NCI-H1092 (cell line): Measurements from ENCODE around the gene ADGRL2.

Experiments used
- DNase-seq: peaks from one replicate; lab custom pipeline; 2025; lab: John Stamatoyannopoulos, UW

ADGRL2 gene

DNA sequence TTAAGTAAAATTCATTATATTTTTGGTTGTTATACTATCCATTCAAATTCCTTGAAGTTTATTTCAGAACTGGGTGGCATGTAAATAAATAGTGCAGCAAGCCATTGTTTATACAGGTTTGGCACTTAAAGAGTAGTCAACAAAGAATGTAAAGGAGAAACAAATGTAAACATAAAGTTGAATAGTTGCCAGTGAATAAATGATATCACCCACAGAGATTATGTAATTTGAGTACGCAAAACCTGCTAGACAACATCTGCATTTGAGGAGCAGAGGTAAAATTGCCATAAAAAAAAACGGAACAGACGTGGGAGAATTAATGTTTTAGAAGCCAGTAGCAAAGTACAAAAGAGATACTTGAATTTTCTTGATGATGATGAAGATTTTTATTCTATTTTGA is 111.6 kb downstream of the ADGRL2 start:
- no peak for DNase-seq

DNA sequence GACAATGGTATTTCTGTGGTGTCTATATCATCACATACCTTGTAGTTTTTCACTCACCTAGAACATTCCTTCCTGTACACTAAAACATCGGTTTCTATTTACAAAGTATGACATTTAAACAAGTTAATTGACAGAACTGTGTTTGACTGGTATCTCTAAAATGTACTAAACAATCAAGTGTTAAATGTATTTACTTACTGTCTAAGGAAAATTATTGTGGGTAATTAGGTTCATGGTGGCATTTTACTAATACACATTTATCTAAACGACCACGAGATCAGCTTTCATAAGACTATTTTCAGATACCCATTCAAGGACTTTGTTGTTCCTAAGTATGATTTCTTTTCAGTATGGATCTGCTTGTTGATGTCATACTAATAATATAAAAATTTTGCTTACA is 115.2 kb downstream of the ADGRL2 start:
- DNase-seq: no peak

DNA sequence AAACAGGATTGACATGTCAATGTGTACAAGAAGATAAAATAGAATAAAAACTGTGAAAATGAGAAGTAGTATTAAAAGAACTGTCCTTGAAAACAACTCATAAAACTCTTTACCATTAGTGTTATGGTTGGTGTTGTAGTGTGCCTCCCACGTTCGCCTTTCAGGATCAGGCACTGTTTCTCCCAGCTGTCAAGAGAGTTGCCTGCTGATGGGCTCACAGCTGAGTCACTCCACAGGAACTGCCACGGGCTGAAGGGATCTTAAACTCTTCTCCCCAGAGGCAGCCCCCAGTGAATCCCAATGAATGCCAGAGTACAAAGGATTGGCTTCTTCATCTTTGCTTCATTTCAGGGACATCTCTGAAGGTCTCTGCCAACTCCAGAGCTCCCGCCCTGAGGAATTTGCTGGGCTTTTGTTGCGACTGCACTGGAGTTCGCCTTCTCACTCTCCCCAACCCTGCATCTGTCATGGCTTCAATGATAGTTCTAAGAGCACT is 119.6 kb downstream of the ADGRL2 start:
- no peak for DNase-seq

DNA sequence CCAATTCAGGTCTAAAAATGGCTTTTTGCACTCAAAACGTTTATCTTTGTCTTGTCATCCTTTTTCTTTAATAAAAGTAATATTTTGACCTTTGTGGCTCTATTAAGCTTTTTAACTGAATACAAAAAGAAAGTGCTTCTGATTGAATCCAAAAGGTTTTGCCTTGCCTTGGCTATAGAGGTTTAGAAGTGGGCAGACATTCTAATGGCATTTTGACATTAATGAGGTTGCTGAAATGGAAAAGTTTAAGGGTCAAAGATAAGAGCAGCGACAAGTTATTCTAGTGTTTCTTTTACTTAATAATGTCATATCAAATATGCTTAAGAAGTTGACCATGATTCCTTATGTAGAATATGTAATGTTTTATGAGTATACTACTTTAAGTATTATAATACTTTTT is 120.2 kb downstream of the ADGRL2 start:
- no peak for DNase-seq

DNA sequence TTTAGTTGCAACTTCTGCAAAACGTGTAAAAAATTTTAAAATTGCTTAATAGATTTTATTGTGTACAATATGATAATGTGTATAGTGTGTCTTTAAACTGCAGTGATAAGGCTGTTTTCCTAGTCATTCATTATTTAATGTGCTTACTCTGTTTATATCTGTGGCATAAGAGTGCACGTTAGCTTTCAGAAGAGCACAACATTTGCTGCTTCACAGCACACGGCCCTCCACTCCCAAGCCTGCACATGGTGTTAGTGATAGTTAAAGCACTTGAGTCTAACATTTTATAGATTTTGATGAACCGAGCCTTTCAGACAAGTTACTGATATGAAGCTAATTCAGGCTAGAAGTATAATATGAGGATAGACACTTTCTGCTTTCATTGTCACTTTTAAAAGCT is 120.6 kb downstream of the ADGRL2 start:
- DNase-seq: no peak

DNA sequence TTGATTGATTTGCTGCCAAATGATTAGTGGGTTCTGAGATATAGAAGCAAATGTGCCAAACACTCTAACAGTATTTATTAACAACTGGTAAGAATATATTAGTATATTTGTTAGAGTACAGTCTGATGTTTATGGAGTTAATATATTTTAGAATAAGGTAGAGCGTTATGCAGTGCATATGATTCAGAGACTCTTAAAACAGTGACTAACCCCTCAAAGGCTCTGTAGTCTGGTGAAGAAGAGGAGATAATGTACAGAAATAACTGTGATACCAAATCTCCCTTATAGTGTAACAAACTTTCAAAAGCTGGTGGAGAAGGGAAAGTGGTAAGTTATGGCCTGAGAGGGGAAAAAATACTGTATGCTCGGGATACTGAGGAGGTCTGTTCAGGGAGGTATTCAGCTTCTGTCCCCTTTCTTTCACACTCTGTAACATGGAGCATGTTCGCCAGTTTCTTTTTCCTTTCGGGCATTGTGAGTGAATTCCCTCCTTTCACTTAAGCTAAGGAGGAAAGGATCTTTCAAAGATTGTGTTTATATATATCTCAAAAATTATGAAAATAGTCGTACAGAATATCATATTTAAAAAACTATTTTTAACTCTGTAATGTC is 121.2 kb downstream of the ADGRL2 start:
- DNase-seq: no peak

DNA sequence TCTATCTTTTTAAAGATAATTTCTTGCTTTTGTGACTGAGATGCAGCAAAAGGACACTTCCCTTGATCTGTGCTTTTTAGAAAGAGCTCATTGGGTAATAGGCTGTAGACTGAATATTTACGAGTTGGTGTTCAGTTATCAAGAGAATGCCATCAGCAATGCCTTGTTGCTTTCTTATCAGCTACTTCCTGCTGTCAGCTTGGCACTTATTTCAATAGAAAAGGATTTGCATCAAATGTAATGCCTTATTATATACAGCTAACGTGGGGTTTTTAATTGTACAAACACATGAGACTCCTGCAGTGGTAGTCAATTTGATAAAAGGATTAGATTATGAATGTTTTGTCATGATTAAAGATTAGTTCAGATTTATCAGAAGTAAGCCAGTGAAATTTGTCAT is 122.2 kb downstream of the ADGRL2 start:
- no peak for DNase-seq

DNA sequence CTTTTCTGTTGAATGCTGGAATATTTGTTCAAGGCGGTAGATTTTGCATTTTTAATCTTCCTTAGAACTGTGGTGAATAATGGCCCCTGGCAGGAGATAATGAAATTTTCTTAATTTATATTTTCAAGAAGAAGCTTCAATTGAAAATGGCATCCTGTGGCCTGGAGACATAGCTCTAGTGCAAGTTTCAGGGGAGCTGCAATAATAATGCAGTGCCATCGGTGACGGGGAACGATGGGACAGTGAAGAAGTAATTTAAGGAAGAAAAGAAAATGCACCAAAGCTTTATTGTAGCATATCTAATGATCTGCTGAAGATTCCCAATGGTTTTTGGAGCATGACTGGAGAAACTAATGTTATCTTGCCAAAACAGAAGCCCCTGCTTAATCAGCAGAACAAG is 128.4 kb downstream of the ADGRL2 start:
- DNase-seq: no peak

DNA sequence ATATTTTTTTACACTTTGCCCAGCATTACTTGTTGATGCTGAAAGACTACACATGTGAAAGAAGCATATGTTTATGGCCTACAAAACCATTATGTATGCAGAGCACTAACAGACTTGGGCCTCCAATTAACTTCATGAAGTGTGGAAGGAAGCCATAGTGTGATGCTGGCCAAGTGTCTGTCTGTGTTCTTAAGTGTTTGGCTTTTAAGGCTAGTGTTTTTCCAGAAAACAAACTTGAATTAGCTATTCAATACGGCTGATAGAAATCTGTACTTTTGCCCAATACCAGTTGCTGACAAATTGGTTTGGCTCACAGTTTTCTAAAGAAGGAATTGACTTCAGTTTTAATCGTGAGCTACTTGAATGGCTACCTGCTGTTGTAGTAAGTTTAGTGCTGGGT is 136.1 kb downstream of the ADGRL2 start:
- DNase-seq: no peak

DNA sequence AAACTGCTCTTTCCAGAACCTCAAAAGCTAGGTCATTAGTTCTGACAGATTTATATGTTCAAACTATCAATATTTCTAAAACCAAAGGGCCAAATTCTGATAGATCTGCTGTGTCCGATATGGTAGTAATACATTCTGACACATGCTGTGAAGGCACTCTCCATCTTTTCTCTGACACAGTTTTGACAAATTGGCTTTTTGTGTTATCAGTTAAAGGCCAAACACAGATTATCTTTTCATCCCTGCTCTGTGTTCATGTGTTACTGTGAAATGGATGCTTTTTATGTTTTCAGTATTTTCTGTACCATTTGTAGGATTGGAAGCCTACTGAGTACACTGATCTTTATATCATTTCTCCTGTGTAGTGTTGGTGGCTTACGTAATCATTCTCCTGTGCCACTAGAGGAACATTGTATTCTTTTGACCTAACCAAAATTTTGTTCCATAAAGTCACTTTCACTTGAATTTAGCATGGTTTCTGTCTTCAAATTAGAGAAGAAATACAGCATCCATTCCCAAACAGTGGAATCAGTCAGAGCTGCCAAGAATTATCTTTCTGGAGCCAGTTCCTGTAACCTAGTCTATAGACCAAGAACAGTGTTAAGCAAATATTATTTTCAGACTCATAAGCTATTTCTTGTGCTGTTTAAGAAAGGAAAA is 137.2 kb downstream of the ADGRL2 start:
- no peak for DNase-seq

DNA sequence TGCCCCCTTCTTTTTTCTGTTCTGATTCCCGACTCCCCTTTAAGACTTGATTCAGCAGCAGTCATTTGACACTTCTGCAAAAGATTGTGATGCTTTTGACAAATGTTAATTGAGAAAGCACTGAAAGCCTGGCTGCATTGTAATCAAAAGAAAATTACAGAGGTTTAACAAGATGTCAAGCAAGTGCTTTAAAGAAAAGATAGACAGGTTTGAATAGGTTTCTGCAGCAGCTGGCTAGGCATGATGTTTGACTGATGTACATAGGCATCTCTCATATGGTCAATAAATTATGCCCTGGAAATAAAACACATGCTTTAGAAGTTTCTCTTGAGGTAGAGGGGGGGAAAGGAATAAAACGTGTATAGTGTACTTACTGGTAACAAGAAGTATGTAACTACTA is 147.8 kb downstream of the ADGRL2 start:
- no peak for DNase-seq

DNA sequence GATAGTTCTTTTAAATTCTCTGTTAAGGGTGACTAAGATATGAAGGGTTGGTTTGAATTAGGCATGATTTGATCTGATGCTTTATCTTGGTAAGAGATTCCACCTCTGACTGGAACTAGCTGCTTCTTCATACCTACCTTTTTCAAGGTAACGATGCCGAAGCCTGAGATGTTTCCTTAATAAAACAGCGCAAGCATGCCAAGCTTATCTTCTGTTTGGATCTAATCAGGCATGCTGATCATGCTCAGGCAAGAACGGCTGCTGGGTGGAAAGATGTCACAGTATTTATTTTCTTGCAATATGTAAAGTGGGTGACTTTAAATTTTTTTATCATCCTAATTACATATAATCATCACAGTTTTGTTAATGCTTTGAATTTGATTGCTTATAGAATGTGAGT is 148.7 kb downstream of the ADGRL2 start:
- DNase-seq: no peak

DNA sequence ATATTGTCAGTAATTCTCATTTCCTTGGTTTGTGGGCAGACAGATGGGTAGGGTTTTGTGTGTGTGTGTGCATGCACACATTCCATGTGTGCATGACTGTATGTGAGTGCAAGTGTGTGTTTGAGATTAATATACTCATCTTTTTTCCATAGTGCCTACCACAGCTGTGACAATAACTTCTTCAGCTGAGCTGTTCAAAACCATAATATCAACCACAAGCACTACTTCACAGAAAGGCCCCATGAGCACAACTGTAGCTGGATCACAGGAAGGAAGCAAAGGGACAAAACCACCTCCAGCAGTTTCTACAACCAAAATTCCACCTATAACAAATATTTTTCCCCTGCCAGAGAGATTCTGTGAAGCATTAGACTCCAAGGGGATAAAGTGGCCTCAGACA is 149.3 kb downstream of the ADGRL2 start:
- no peak for DNase-seq

DNA sequence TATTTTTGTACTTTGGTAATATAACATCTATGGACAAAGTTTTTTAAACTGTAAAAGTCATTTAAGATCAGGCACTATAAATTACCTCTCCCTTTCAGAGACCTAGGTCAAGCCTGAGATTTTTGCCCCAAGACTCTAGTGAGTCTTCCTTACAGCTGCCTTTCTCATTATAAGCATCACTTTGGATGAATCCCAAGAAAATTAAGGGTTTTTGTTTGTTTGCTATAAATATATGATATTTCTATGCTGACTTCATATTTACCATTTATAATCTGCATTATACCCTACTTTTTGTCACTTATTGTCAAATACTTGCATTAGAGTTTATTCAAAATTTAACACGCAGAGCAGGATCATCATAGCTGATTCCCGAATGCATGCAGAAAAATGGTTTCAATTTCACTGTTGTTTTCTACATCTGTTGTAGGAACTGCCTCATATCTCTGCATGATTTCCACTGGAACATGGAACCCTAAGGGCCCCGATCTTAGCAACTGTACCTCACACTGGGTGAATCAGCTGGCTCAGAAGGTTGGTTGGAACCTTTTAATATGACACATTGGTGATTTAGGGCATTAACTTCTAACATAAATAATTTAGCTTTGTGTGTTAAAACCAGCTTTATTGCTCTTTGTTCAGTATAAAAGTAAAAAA is 150.0 kb downstream of the ADGRL2 start:
- no peak for DNase-seq

DNA sequence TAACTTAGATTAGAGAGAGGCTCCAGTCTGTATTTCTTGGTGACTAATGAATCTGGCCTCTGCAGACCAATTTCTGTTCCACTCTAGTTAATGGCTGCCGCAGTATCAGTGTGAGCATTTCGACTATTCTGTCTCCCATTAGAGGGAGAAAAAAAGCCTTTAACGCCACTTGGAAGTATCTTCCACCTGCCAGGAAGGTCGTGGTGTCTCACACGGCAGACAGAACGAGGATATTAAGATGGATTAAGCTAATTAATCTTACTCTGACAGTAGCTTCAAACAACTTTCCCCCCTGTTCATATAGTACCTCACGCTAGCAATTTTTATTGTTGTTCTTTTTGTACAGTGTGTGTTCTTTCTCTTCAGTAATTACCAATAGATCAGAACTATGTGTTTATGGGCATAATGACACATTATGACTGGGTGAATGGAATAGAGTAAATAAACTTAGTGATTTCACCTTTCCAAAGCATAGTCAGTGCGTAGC is 153.8 kb downstream of the ADGRL2 start:
- no peak for DNase-seq

DNA sequence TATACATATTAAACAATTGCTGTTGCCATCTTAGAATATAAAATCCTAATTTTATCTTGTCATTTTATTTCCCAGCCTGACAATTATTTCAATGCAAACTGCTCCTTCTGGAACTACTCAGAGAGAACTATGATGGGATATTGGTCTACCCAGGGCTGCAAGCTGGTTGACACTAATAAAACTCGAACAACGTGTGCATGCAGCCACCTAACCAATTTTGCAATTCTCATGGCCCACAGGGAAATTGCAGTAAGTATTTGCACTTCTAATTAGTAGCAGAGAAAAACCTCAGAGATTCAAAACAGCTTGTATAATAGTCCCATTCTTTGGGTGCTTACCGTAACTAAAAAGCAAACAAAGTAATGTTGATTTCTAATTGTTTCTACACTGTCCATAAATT is 167.2 kb downstream of the ADGRL2 start:
- DNase-seq: no peak

DNA sequence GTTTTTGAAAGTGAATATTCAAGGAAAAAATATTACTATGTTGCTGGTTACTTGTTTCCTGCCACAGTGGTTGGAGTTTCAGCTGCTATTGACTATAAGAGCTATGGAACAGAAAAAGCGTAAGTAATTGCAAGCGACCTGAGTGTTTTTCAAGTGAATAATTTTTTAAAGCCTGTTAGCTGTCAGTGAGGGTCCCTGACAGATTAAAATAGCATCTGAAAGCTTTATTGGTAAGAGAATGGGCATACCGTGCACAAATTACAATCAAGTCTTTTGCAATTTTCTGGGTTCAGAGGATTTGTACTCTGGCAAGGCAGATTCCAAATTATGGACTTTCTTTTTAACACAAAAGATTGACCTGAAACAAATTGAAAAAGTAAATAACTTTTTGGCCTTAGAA is 169.7 kb downstream of the ADGRL2 start:
- DNase-seq: no peak

DNA sequence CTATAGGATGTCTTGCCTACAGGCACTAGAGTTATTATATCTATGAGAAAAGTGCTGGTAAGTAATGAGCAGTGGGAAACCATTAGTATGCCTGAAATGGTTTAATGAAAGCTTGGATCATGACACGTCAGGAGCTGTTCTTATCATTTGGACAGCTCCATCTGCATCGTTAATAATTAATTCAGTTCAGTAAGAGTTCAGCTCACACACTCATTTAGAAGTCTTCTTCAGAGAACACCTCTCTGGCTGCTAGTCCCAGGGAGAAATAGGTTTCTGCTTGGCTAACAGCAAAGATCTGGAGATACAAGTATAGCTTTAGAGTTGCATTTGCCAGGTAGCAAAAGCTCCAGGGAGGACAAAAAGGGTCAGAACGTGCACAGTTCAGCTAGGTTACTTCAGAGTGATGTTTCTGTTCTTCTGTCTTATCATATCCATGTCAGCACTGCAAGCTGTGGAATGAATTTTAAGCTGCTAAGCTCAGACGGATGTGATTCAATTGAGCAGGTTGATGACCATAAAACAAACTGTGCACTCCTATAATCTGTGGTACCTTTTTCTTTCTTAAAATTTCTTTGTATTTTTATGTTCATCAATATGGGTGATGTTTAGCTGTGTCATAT is 173.6 kb downstream of the ADGRL2 start:
- no peak for DNase-seq

DNA sequence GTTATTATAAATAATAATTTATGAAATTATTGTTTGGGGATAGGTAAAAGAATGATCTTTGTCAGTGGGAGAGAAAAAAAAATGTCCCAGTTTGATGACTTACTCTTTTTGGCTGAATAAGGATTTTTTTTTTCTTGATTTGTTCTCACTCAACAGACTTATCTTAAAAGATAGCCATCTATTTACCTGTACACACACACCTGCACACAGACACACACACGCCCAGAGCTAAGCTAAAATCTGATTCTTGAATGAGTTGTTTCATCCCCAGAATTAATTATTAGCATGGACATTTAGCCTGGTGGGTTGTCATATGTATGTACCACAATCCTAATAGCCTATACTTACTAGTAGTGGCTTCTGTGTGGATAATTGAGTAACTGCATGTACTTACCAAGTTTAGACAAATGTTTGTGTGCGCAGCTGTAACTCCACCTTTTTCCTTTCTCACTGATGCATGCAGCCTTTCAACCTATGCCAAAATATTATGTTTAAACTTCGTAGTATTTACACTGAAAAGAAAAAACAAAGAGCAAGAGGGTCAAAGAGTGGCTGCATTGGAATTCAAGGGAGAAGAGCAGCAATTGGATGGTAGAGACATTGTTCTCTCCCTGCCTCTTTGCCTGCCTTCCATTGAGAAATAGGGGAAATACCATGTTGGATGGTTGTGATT is 174.3 kb downstream of the ADGRL2 start:
- no peak for DNase-seq

DNA sequence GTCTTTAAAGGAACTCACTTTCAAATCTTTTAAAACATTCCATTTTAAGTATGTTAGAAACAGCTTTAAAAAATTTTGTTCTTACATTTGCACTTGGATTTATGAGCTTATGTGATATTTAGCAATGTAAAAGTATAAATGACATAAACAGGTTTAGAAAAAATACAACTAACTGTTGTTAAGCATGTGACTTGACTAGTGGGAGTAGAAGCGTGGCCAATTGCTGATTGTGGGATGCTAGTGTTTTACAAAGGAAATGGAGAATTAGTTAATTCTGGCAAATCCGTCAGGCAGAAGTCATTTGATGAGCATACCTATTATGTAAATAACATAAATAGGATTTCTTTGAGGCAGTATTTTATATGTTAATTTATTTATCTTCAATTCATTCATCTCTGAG is 175.8 kb downstream of the ADGRL2 start:
- no peak for DNase-seq

DNA sequence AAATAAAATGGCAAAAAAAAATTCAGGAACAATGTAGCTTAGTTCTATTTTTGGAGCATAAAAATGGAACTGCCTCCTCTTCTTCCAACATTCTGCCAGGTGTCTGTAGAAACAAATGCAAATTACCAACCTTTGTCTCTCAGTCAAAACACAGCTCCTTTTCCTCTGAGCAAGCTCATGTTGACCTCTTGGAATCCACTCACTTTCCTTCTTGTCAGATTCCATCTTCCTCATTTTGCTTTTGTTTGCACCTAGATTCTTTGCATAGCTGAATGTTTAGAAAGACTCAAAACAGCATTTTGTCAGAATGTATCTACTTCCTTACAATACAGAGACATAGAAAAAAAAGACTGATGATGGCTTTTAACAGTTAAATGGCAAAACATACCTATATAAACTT is 178.2 kb downstream of the ADGRL2 start:
- DNase-seq: no peak

DNA sequence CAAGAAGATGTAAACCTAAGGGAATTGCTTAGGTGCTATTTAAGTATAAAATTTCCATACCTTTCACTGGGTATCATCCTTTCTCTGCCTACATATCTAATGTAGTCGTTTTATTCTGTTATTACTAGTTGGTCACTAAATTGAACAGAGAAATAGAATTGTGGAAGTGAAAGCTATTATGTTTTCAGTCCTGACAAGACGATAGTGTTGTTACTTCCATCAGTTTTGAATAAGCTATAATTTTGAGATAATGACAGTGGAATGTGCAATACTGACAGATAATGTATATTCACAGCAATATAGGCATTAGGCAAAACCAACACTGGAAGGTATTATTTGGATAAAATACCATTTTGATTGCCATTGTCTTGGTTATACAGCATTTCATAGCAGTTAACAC is 181.8 kb downstream of the ADGRL2 start:
- DNase-seq: no peak
